HepG2 (cell line): ENCODE measurements around the gene ACSS3. TPM values are rescaled to one million over a fixed set of nuclear protein-coding genes. Genes with fewer than 3 reads are reported as not detected.

ENCODE experiments used
- ATAC-seq: fragments of 200-7000 bp; cut with Tn5 transposase; 3 replicates; pipeline ENCODE4 v1.9.1; 2020; ENCODE audit warnings: mild to moderate bottlenecking, moderate library complexity
- BruUV-seq: library from RNA; stranded (reverse); fragments of 400-500 nt; replicated peaks from 2 replicates; lab custom pipeline; 2021; lab: Mats Ljungman, UMichigan
- CTCF ChIA-PET: fragments of 300-600 bp; formaldehyde crosslinking; extraction: SDS; loops from one replicate; lab custom pipeline; 2021; ENCODE audit warnings: low total read pairs, inconsistent platforms, low intra/inter-chr PET ratio; lab: Yijun Ruan, JAX
- POLR2A ChIA-PET: fragments of 350-600 bp; sonication (Branson Sonifier 250); formaldehyde crosslinking; loops from one replicate; lab custom pipeline; 2020; ENCODE audit warnings: antibody characterized with exemption, inconsistent platforms; lab: Yijun Ruan, JAX
- DNase-seq: peaks from one replicate; pipeline ENCODE4 v3.0.0-alpha.2; 2015; ENCODE audit warnings: low spot score
- FAIRE-seq: peaks from 3 replicates; lab custom pipeline; 2011; peaks lifted over from hg19 to GRCh38; lab: Jason Lieb, UNC
- H2AFZ ChIP-seq: one replicate; pipeline ENCODE4 v1.6.1; 2011; ENCODE audit warnings: low read length, inconsistent platforms
- H3K27ac ChIP-seq: fragments of 300-600 bp; 3 replicates; pipeline ENCODE4 v1.8.0; 2011; ENCODE audit warnings: mixed run types, mild to moderate bottlenecking, mixed read lengths, low read length, inconsistent platforms; ENCODE audit not compliant: insufficient read depth; ENCODE audit errors: extremely low read length
- H3K27me3 ChIP-seq, 2 experiments: fragments of 200-600 bp in 1 of 2; 2 replicates in 1 of 2; 3 replicates in 1 of 2; pipeline versions ENCODE4 v1.6.0 to v1.8.0; 2011; ENCODE audit warnings: low read length in 2 of 2, mild to moderate bottlenecking in 2 of 2, moderate library complexity in 2 of 2, inconsistent platforms in 1 of 2; ENCODE audit not compliant: insufficient read depth in 2 of 2, control insufficient read depth in 1 of 2
- H3K36me3 ChIP-seq, 2 experiments: fragments of 200-600 bp in 1 of 2; replicated peaks in 1 of 2; 2 replicates in 1 of 2; 3 replicates in 1 of 2; pipeline versions ENCODE4 v1.5.1 to v1.8.0; 2011; ENCODE audit warnings: low read length in 2 of 2, inconsistent platforms in 1 of 2; ENCODE audit not compliant: insufficient read depth in 2 of 2, control insufficient read depth in 1 of 2
- H3K4me1 ChIP-seq: 2 replicates; pipeline ENCODE4 v1.5.1; 2012; ENCODE audit warnings: low read length, inconsistent platforms; ENCODE audit not compliant: insufficient read depth
- H3K4me2 ChIP-seq: 2 replicates; pipeline ENCODE4 v1.6.0; 2011; ENCODE audit warnings: low read depth, low read length, inconsistent platforms
- H3K4me3 ChIP-seq, 3 experiments: fragments of 200-600 bp in 1 of 3; sonication (generic), shearing (Covaris generic) in 1 of 3; replicated peaks in 1 of 3; 2 replicates each; pipeline ENCODE4 v1.5.1; 2011 to 2016; ENCODE audit warnings: low read length in 3 of 3, inconsistent platforms in 2 of 3, low read depth in 2 of 3, mild to moderate bottlenecking in 2 of 3, control low read depth in 1 of 3, mixed read lengths in 1 of 3; ENCODE audit not compliant: insufficient read depth in 1 of 3
- H3K79me2 ChIP-seq: one replicate; pipeline ENCODE4 v1.6.1; 2011; ENCODE audit warnings: low read length, inconsistent platforms; ENCODE audit not compliant: insufficient read depth
- H3K9ac ChIP-seq: 2 replicates; pipeline ENCODE4 v1.6.0; 2011; ENCODE audit warnings: mild to moderate bottlenecking, low read depth, low read length, inconsistent platforms; ENCODE audit not compliant: insufficient read depth
- H3K9me3 ChIP-seq: 2 replicates; pipeline ENCODE4 v1.5.1; 2012; ENCODE audit warnings: mild to moderate bottlenecking, low read length
- H4K20me1 ChIP-seq: 2 replicates; pipeline ENCODE4 v1.6.0; 2011; ENCODE audit warnings: inconsistent platforms, mild to moderate bottlenecking, low read length, moderate library complexity; ENCODE audit not compliant: insufficient read depth
- CEBPB ChIP-seq: IDR thresholded peaks from 2 replicates; pipeline ENCODE4 v1.6.1; 2011; ENCODE audit warnings: low read depth, low read length, improper control_type of control experiment, borderline replicate concordance
- LCORL ChIP-seq, 2 experiments: fragments of 450-650 bp in 1 of 2; sonication (generic) in 1 of 2; formaldehyde crosslinking in 1 of 2; IDR thresholded peaks; 2 replicates each; pipeline versions ENCODE4 v1.5.0 to v1.6.1; 2017 to 2020; ENCODE audit warnings: antibody characterized with exemption in 1 of 2, missing genetic modification reagents in 1 of 2
- MAFK ChIP-seq, 2 experiments: IDR thresholded peaks in 1 of 2; conservative IDR thresholded peaks in 1 of 2; 2 replicates each; pipeline ENCODE4 v1.6.1; 2011; ENCODE audit warnings: improper control_type of control experiment in 2 of 2, low read length in 2 of 2
- NRL ChIP-seq: sonication (generic); formaldehyde crosslinking; IDR thresholded peaks from 2 replicates; pipeline ENCODE4 v1.5.0; 2020; ENCODE audit warnings: missing genetic modification reagents, mild to moderate bottlenecking, moderate library complexity, borderline replicate concordance
- SOX13 ChIP-seq, 3 experiments: fragments of 450-650 bp in 1 of 3; sonication (generic) in 1 of 3; formaldehyde crosslinking in 1 of 3; IDR thresholded peaks in 2 of 3; conservative IDR thresholded peaks in 1 of 3; 2 replicates each; pipeline versions ENCODE4 v1.5.0 to v1.6.1; 2016 to 2020; ENCODE audit warnings: antibody characterized with exemption in 1 of 3, mild to moderate bottlenecking in 1 of 3, missing compliant biosample characterization in 1 of 3, missing genetic modification reagents in 1 of 3, moderate library complexity in 1 of 3
- ZHX2 ChIP-seq, 2 experiments: sonication (generic) in 1 of 2; formaldehyde crosslinking in 1 of 2; IDR thresholded peaks; 2 replicates each; pipeline versions ENCODE4 v1.6.1 to v1.9.0; 2014 to 2022; ENCODE audit warnings: antibody characterized with exemption in 1 of 2, borderline replicate concordance in 1 of 2, inconsistent platforms in 1 of 2, low read depth in 1 of 2, missing genetic modification reagents in 1 of 2
- ZNF460 ChIP-seq: sonication (generic); formaldehyde crosslinking; IDR thresholded peaks from 2 replicates; pipeline ENCODE4 v1.5.1; 2020; ENCODE audit warnings: missing genetic modification reagents, mild to moderate bottlenecking, borderline replicate concordance
- ZNF543 ChIP-seq: sonication (generic); formaldehyde crosslinking; IDR thresholded peaks from 2 replicates; pipeline ENCODE4 v1.4.0; 2020; ENCODE audit warnings: mild to moderate bottlenecking, missing genetic modification reagents
- ZNF577 ChIP-seq: sonication (generic); formaldehyde crosslinking; IDR thresholded peaks from 2 replicates; pipeline ENCODE4 v1.4.0; 2020; ENCODE audit warnings: mild to moderate bottlenecking, low read depth, missing genetic modification reagents, borderline replicate concordance
- ZNF775 ChIP-seq: sonication (generic); formaldehyde crosslinking; IDR thresholded peaks from 2 replicates; pipeline ENCODE4 v1.4.0; 2020; ENCODE audit warnings: missing genetic modification reagents, mild to moderate bottlenecking, moderate library complexity, borderline replicate concordance
- WGBS: methylation state at CpG from one replicate; pipeline ENCODE4 v1.1.6; 2017; ENCODE audit warnings: low lambda C conversion rate; 5-methylcytosine and 5-hydroxymethylcytosine counted together
- in situ Hi-C: cut with HindIII; loops from 2 replicates; pipeline ENCODE4 v1.10.0; 2017; ENCODE audit warnings: low pct_unique_long_range_greater_than_20kb; ENCODE audit not compliant: extremely low pct_ligation_motif_present
- intact Hi-C: fragments of 100-400 bp; cut with micrococcal nuclease; formaldehyde crosslinking; loops from one replicate; pipeline ENCODE4 v1.10.0; 2022; ENCODE audit not compliant: unreplicated experiment
- polyA plus RNA-seq, 8 experiments: library from polyadenylated mRNA; depleted of rRNA in 3 of 8; stranded (reverse) in 7 of 8; unstranded in 1 of 8; fragments of >200 nt; fragmentation: Illumina TruSeq in 4 of 8; extraction: Trizol in 4 of 8; gene quantifications; 2 replicates each; pipeline versions ENCODE4 v1.2.1 to v1.2.3, GENCODE V29; 2011 to 2016; ENCODE audit warnings: low read depth in 4 of 8, missing spikeins in 1 of 8, mixed read lengths in 1 of 8; ENCODE audit not compliant: insufficient read depth in 1 of 8
- total RNA-seq, 5 experiments: library from RNA; depleted of rRNA; stranded (reverse); fragments of >200 nt; fragmentation: Illumina TruSeq; extraction: Trizol; gene quantifications; 2 replicates each; pipeline ENCODE4 v1.2.3, GENCODE V29; 2016; ENCODE audit warnings: low read depth in 1 of 5

Gene ACSS3
- total and polyA plus RNA-seq, 2 of the 13 experiments (the other 11 are each of a cell fraction or from before 2014, with no cell fraction given): 79.5 to 86.3 TPM

- peaks cover 6 to 19% of the 10 kb centered on the region in 2 experiments; a peak in 4 of 5 replicates for H3K36me3 ChIP-seq
- DNase-seq (no peak), FAIRE-seq (no peak), ATAC-seq (no peak)
- ChIA-PET POLR2A (no interaction called here), CTCF (no interaction called here)
- H3K4me2 ChIP-seq: no peak overlapping the region
- peaks cover 10% of the 10 kb centered on the region for H3K79me2 ChIP-seq
- no peak overlapping the region for H2AFZ ChIP-seq
- no TSS peak for BruUV-seq
- 77% methylated on average over 2 of the region's 2 CpGs for WGBS
- H3K4me3 ChIP-seq: no peak overlapping the region
- H3K27me3 ChIP-seq: no peaks in the 10 kb centered on the region
- no peaks in the 10 kb centered on the region for H3K9me3 ChIP-seq
- in situ Hi-C loops (no loop called here), intact Hi-C loops (no loop called here)
- H3K27ac ChIP-seq: no peak overlapping the region
- no peak for TF ChIP-seq LCORL (IDR thresholded peaks at IDR 0.05)
- no peak for TF ChIP-seq LCORL (CRISPR knock-in tag; IDR thresholded peaks at IDR 0.05)
- no peak for TF ChIP-seq ZNF775 (CRISPR knock-in tag)
- TF ChIP-seq ZNF577: no peak
- TF ChIP-seq, all 625 proteins: peak for 0
- Histone ChIP-seq H3K4me1 (peaks cover 45% of the 10 kb centered on the region), H4K20me1 (no peaks in the 10 kb centered on the region), H3K9ac (no peak overlapping the region)
Measured at GRCh38 chr12:81137801-81138200, 59.9 kb downstream of the ACSS3 start.

GRCh38 chr12:81141217-81141616 is 63.3 kb downstream of the ACSS3 start:
- Histone ChIP-seq H3K4me3 (no peak overlapping the region), H3K9ac (no peak overlapping the region), H3K27me3 (no peaks in the 10 kb centered on the region), H3K9me3 (no peaks in the 10 kb centered on the region), H3K4me1 (peaks cover 71% of the 10 kb centered on the region), H2AFZ (no peak overlapping the region), H4K20me1 (no peaks in the 10 kb centered on the region), H3K79me2 (peaks cover 8% of the 10 kb centered on the region), H3K27ac (peak overlapping the region; percentile 61), H3K4me2 (no peak overlapping the region), H3K36me3 (peaks cover 0 to 1% of the 10 kb centered on the region in 2 experiments; a peak in 3 of 5 replicates)
- ATAC-seq: no peak
- ChIA-PET CTCF (no interaction called here), POLR2A (interaction anchor here (1.1 to 2.4 kb wide), 4 partner anchors 12 to 205 kb away, joined by 3 to 10 read pairs (median 6); no protein-coding TSS in a partner anchor)
- WGBS: 83% methylated on average over 1 of the region's 1 CpG
- intact Hi-C loops (loop anchor here (5.0 kb wide), 1 partner anchor 64 kb away; the partner anchor contains the start of gene ACSS3), in situ Hi-C loops (loop anchor here (5.0 kb wide), 1 partner anchor 64 kb away; the partner anchor contains the start of gene ACSS3)
- DNase-seq: peak; percentile 30
- FAIRE-seq: peak; percentile 4
- BruUV-seq: no TSS peak
- TF ChIP-seq NRL (CRISPR knock-in tag): no peak
- no peak for TF ChIP-seq ZHX2 (IDR thresholded peaks at IDR 0.05; ENCODE audit: low read depth)
- no peak for TF ChIP-seq ZHX2 (CRISPR knock-in tag; IDR thresholded peaks at IDR 0.05; ENCODE audit: borderline replicate concordance)
- no peak for TF ChIP-seq SOX13 (IDR thresholded peaks at IDR 0.05)
- peak in 1 of 2 experiments; percentile 29; a peak in 1 of 4 replicates for TF ChIP-seq SOX13 (CRISPR knock-in tag; conservative IDR thresholded peaks at IDR 0.05 in 1 of 2, IDR thresholded peaks at IDR 0.05 in 1 of 2)
- TF ChIP-seq ZNF460 (CRISPR knock-in tag): no peak
- peak; percentile 12; the same call in 1 of the 2 replicates for TF ChIP-seq CEBPB
- TF ChIP-seq ZNF543 (CRISPR knock-in tag): no peak
- no peak for TF ChIP-seq MAFK (conservative IDR thresholded peaks at IDR 0.05 in 1 of 2, IDR thresholded peaks at IDR 0.05 in 1 of 2; ENCODE audit: low read length in 2 of 2)
